Activated CD4-positive, CD25-positive, alpha-beta regulatory T cell treated with anti-CD3 and anti-CD28 coated beads, Interleukin-2, amount 50 U/mL, for 72 hours (primary cell): Measurements from ENCODE around the gene NEMP1.
"Not testable (repeated sequence)": the region's sequence is repeated elsewhere in the genome, so short reads cannot be mapped to it uniquely, and the experiment has no call there.

ENCODE experiments used
- DNase-seq: peaks from one replicate; pipeline ENCODE4 v3.0.0; 2021

Gene NEMP1

GRCh38 chr12:57078519-57079404 is at the start of gene NEMP1:
Gene NEMP1 (minus strand): TSS chr12:57078791. CDS start chr12:57078745, 46 bp downstream.
- DNase-seq = peak; percentile 87

GRCh38 chr12:57127726-57128518 is 49.3 kb upstream of the NEMP1 start, which contains the start of gene LRP1:
Gene LRP1 (plus strand): TSS chr12:57128483. CDS start chr12:57128965, 482 bp downstream.
- DNase-seq = peak; percentile 75

GRCh38 chr12:57127101-57127725 is 48.6 kb upstream of the NEMP1 start:
- peak; percentile 37 for DNase-seq

GRCh38 chr12:57126561-57126960 is 48.0 kb upstream of the NEMP1 start:
- DNase-seq = no peak

GRCh38 chr12:57126061-57126460 is 47.5 kb upstream of the NEMP1 start:
- DNase-seq = no peak

- peak; percentile 75 for DNase-seq
These were observed 45.8 kb upstream of the NEMP1 start for GRCh38 chr12:57124261-57124877.

- no peak for DNase-seq
These were observed 45.2 kb upstream of the NEMP1 start for GRCh38 chr12:57123813-57124212.

GRCh38 chr12:57120718-57121117 is 42.1 kb upstream of the NEMP1 start:
- not testable (repeated sequence) for DNase-seq

- DNase-seq = no peak
These were observed 40.9 kb upstream of the NEMP1 start for GRCh38 chr12:57119294-57120085.

GRCh38 chr12:57118711-57119271 is 40.2 kb upstream of the NEMP1 start:
- DNase-seq = no peak

- DNase-seq = no peak
These were observed 38.1 kb upstream of the NEMP1 start for GRCh38 chr12:57116580-57117281.

GRCh38 chr12:57112492-57113294 is 34.1 kb upstream of the NEMP1 start:
- DNase-seq = no peak

- DNase-seq = peak; percentile 71
These were observed 32.6 kb upstream of the NEMP1 start, which contains the start of gene STAT6 for GRCh38 chr12:57111031-57111734. Gene STAT6 (minus strand): TSS chr12:57111362. CDS start chr12:57108278, 3,084 bp downstream.

GRCh38 chr12:57110104-57111030 is 31.8 kb upstream of the NEMP1 start:
- peak; percentile 70 for DNase-seq

GRCh38 chr12:57109207-57110103 is 30.9 kb upstream of the NEMP1 start:
- DNase-seq = no peak

- no peak for DNase-seq
These were observed 29.0 kb upstream of the NEMP1 start for GRCh38 chr12:57107456-57108155.
